ENCODE measurements around the gene NAGLU.
A peak's percentile ranks its signal among the peaks of the same experiment; 100 is the strongest.

GRCh38 chr17:42554250-42555121, 18.4 kb downstream of the NAGLU start:
- TF ChIP-seq CTCF (IDR thresholded peaks at IDR 0.05 in 2 of 3, conservative IDR thresholded peaks at IDR 0.05 in 1 of 3; ENCODE audit: control insufficient read depth in 2 of 3, extremely low read depth in 1 of 3, insufficient read depth in 1 of 3, low read depth in 3 of 3, low read length in 3 of 3) (no peak), RAD21 (IDR thresholded peaks at IDR 0.05; ENCODE audit: insufficient read depth, low read depth, low read length) (no peak), ELK1 (IDR thresholded peaks at IDR 0.05; ENCODE audit: low read depth, low read length) (peak; percentile 33; the same call in 1 of the 2 replicates), NFYA (IDR thresholded peaks at IDR 0.05; ENCODE audit: borderline replicate concordance, low read depth, low read length) (no peak), POLR2AphosphoS5 (IDR thresholded peaks at IDR 0.05; ENCODE audit: low read length) (peak; percentile 79), ZNF24 (IDR thresholded peaks at IDR 0.05) (no peak), EZH2 (IDR thresholded peaks at IDR 0.05; ENCODE audit: borderline replicate concordance, control insufficient read depth, low read depth, low read length) (no peak), EP300 (IDR thresholded peaks at IDR 0.05; ENCODE audit: borderline replicate concordance in 1 of 2, control insufficient read depth in 1 of 2, low read depth in 2 of 2, low read length in 2 of 2) (no peak), FOXK2 (IDR thresholded peaks at IDR 0.05) (no peak), ETV6 (conservative IDR thresholded peaks at IDR 0.05 in 1 of 2, IDR thresholded peaks at IDR 0.05 in 1 of 2; ENCODE audit: borderline replicate concordance in 1 of 2, low read depth in 1 of 2) (no peak), NRF1 (conservative IDR thresholded peaks at IDR 0.05; ENCODE audit: low read depth, low read length) (no peak)

Data from GM12878 (cell line).